GM19193 (cell line): Measurements from ENCODE around the gene PARP6.

Experiments used
- POLR2A ChIP-seq: IDR thresholded peaks from 4 replicates; pipeline ENCODE4 v1.6.1; 2011; ENCODE audit not compliant: insufficient read depth, insufficient read length; ENCODE audit errors: extremely low read depth

The PARP6 gene

GRCh38 chr15:72288796-72289596 lies 16.6 kb upstream of the PARP6 start:
- no peak for TF ChIP-seq POLR2A

DNA sequence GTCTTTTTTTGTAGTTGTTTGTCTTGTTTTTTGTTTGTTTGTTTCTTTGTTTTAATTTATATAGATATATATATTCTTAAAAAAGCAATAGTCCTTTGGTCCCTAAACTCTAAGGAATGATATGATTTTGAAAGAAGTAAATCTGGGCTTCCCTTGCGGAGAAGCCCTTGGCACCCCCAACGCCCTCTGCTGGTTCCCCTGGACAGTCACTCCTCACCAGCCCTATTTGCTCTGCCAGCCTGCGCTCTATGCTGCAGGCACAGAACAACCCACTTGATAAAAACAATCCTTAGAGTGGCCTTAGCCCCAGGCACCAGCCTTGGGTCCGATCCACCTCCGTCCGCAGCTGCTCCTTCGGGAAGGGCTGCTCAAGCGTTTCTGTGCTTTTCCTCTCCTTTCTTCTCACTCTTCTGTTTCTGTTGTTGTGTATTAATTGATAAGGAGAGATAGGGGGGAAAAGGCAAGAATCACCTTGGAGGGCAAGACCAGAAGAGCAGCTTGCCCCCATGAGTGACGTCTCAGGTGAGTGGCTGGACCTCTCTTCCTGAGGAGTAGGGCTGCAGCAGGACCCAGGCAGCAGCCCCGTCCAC lies 13.7 kb upstream of the PARP6 start:
- TF ChIP-seq POLR2A = no peak

- TF ChIP-seq POLR2A = no peak
Observed at GRCh38 chr15:72285402-72285801, 13.0 kb upstream of the PARP6 start.

- no peak for TF ChIP-seq POLR2A
Observed at GRCh38 chr15:72284781-72285180, 12.4 kb upstream of the PARP6 start.

- TF ChIP-seq POLR2A = no peak
Observed at GRCh38 chr15:72281713-72282112, 9.4 kb upstream of the PARP6 start.

- no peak for TF ChIP-seq POLR2A
Observed at GRCh38 chr15:72280751-72281150, 8.4 kb upstream of the PARP6 start.

DNA sequence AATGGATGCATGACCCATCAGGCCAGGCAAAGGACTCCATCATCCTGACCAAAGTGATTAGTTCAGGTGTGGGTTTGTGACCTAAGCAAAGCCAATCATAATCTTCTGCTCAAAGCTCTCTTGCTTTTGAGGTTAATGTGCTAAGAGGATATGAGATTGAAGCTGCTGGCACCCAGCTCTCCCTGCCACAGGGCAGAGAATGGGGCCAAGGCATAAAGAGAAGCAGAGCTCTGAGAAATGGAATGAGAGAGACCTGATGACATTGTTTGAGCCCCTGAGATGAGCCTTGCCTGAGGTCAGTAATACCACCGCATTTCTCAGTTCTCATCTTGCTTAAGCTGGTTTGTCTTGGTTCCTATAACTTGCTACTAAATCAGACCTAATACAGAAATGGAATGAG lies 6.4 kb upstream of the PARP6 start:
- no peak for TF ChIP-seq POLR2A

DNA sequence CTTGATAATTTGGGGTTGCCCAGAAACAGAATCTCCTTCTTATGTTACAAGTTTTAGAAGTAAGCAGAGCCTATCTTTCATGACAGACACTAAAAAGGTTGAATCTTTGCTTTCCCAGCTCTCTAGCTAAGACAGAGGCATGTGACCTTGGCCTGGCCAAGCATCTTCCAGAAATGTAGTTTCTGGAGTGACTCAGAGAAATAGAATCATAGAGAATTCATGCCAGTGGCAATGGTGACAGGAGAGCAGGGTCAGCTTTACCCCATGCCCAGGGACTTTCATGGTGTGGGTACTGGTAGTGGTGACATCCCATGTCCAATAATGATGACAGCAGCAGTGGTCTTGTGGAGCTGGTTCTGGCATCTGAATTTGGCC lies 4.0 kb upstream of the PARP6 start:
- TF ChIP-seq POLR2A = no peak

DNA sequence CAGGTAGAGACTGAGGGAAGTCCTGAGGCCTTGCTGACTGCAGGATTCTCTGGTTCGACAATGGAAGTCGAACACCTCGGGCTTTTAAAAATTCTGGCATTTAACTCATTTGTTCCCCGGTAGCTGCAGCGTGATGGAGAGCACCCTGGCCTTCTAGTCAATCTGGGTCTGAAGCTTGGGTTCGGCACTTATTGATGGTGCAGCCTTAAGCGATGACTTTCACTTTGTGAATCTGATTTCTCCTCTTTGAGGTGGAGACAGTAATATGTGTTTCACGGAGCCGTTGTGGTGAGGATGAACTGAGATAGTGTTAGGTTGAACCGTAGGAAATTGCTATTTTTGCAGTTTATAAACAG lies 621 bp upstream of the PARP6 start:
- TF ChIP-seq POLR2A = no peak

DNA sequence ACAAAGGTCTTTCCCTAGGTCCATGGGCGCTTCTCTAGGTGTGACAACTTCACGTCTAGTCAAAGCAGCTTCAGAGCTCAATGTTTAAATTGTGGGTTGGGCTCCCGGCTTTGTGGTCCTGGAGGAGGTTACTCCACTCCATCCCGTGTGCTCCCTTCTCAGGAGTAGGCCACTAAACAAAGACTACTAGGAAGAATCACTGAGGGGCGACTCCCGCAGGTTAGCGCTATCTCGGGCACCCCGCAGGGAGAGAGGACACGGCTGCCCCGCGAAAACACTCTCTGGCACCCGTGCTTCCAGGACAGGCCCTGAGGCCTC lies 500 bp downstream of the PARP6 start:
- TF ChIP-seq POLR2A = no peak

DNA sequence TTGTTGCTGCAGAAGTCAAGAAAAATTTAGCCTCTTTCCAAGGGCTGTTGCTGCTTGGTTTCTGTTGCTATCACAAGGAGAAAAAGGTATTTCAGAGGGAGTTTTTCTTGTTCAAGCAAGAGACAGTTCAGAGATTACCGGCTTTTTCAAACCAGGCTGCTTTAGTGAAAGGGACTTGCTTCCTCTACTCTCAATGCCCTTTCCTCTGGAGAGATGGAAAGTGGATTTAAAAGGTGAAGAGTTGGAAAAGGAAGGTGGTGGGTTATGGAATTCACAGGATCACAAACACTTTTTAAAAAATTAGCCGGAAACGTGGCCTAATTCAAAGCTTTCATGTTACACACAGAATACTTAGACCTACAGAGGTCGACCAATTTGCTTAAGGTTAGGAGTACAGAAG lies 1.1 kb downstream of the PARP6 start:
- TF ChIP-seq POLR2A = no peak

DNA sequence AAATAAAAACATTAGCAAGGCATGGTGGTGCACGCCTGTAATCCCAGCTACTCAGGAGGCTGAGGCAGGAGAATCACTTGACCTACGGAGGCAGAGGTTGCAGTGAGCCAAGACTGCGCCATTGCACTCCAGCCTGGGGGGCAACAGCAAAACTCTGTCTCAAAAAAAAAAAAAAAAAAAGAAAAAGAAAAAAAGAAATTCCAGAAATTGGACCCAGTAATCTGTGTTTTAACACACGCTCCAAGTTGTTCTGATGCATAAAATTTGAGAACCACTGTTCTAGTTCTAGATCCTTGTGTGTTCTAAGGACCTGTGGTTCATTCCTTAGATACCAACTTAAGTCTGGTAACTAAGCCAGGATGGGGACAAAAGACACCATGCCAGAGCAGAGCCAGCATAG lies 2.6 kb downstream of the PARP6 start:
- no peak for TF ChIP-seq POLR2A

DNA sequence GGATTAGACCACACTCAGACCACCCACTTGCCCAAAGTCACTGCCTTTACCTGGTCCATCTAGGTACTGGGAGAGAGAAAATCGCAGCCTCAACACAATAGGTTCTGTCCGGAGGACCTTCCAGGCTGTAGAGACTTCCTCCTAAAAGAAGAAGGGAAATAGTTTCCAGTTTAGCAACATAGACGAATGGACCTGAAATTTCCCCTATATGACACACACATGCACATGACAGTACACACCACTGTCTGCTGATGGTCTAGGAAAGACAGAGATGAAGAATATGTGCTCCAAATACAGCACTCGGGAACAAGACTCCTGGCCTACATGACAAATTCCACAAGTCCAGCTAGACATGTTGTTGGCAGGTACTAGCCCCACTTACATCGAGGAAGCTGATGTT lies 7.3 kb downstream of the PARP6 start:
- TF ChIP-seq POLR2A = no peak

GRCh38 chr15:72252663-72253299 lies 19.6 kb downstream of the PARP6 start:
- no peak for TF ChIP-seq POLR2A

- TF ChIP-seq POLR2A = no peak
Observed at GRCh38 chr15:72249142-72249810, 23.1 kb downstream of the PARP6 start.

GRCh38 chr15:72248514-72248913 lies 23.8 kb downstream of the PARP6 start:
- no peak for TF ChIP-seq POLR2A
